HG02678 (cell line): ENCODE measurements around the gene ABCC11.
A peak's percentile ranks its signal among the peaks of the same experiment; 100 is the strongest.
"Not testable (repeated sequence)": the region's sequence is repeated elsewhere in the genome, so short reads cannot be mapped to it uniquely, and the experiment has no call there.

Experiments
- ATAC-seq: cut with Tn5 transposase; IDR thresholded peaks from one replicate; pipeline ENCODE4 v1.9.1; 2021; ENCODE audit warnings: mild to moderate bottlenecking, moderate library complexity; ENCODE audit not compliant: unreplicated experiment

Gene ABCC11

GRCh38 chr16:48204825-48205151, 42.6 kb downstream of the ABCC11 start:
- no peak for ATAC-seq

- no peak for ATAC-seq
Observed at GRCh38 chr16:48203974-48204824, 43.1 kb downstream of the ABCC11 start.

GRCh38 chr16:48201515-48202201, 45.7 kb downstream of the ABCC11 start:
- ATAC-seq = no peak

GRCh38 chr16:48197294-48197693, 50.0 kb downstream of the ABCC11 start:
- no peak for ATAC-seq

- no peak for ATAC-seq
Observed at GRCh38 chr16:48194828-48195556, 52.3 kb downstream of the ABCC11 start.

GRCh38 chr16:48193846-48194245, 53.5 kb downstream of the ABCC11 start:
- ATAC-seq = no peak

- ATAC-seq = peak; percentile 90
Observed at GRCh38 chr16:48188449-48189102, 58.8 kb downstream of the ABCC11 start.

GRCh38 chr16:48187779-48188178, 59.6 kb downstream of the ABCC11 start:
- ATAC-seq = no peak

GRCh38 chr16:48184681-48185080, 62.7 kb downstream of the ABCC11 start:
- ATAC-seq = no peak

- no peak for ATAC-seq
Observed at GRCh38 chr16:48182979-48183537, 64.3 kb downstream of the ABCC11 start.

GRCh38 chr16:48181746-48182520, 65.4 kb downstream of the ABCC11 start:
- not testable (repeated sequence) for ATAC-seq

- ATAC-seq = no peak
Observed at GRCh38 chr16:48180868-48181480, 66.4 kb downstream of the ABCC11 start.

- no peak for ATAC-seq
Observed at GRCh38 chr16:48176635-48177408, 70.5 kb downstream of the ABCC11 start.

- ATAC-seq = no peak
Observed at GRCh38 chr16:48173889-48174288, 73.5 kb downstream of the ABCC11 start.

GRCh38 chr16:48172682-48173081, 74.7 kb downstream of the ABCC11 start:
- no peak for ATAC-seq

- ATAC-seq = no peak
Observed at GRCh38 chr16:48169896-48170295, 77.4 kb downstream of the ABCC11 start.

- ATAC-seq = no peak
Observed at GRCh38 chr16:48168075-48168474, 79.3 kb downstream of the ABCC11 start.

GRCh38 chr16:48166617-48167016, 80.7 kb downstream of the ABCC11 start:
- ATAC-seq = not testable (repeated sequence)
